ENCODE measurements around the gene KLHL35. TPM values are rescaled to one million over a fixed set of nuclear protein-coding genes. Genes with fewer than 3 reads are reported as not detected.

KLHL35 gene
- total RNA-seq, 2 donors from 2014 or later = 0.89 TPM; not detected in 1

Other genes starting within 250 kb of the KLHL35 start
- under 1 TPM; 0.07 to 0.68 TPM for gene TPBGL, start 192.4 kb downstream of the KLHL35 start, total RNA-seq
- gene ARRB1, start 81.5 kb downstream of the KLHL35 start, total RNA-seq = 10 to 100 TPM; 11.5 to 28.9 TPM
- gene RPS3, start 33.7 kb downstream of the KLHL35 start, total RNA-seq = 1,000 to 10,000 TPM; 4,688 to 5,066 TPM
- 10 to 100 TPM; 13.4 to 22.7 TPM for gene GDPD5, start 92.7 kb upstream of the KLHL35 start, total RNA-seq
- 10 to 100 TPM in 1 of 2 donors, 1 to 10 TPM in 1; 8.2 to 24.5 TPM for gene SERPINH1, start 129.1 kb upstream of the KLHL35 start, total RNA-seq
- under 1 TPM in 1 of 2 donors, not detected in 1; 0.06 TPM for gene MAP6, start 235.8 kb upstream of the KLHL35 start, total RNA-seq